ENCODE results near the gene PRG2.

PRG2 gene

GRCh38 chr11:57349491-57350274 is 40.8 kb downstream of the PRG2 start:
- TF ChIP-seq CSDC2 (CRISPR knock-in tag; IDR thresholded peaks at IDR 0.05) (no peak), TCF4 (CRISPR knock-in tag; IDR thresholded peaks at IDR 0.05; ENCODE audit: borderline replicate concordance) (no peak), ESRRG (CRISPR knock-in tag; IDR thresholded peaks at IDR 0.05) (no peak), ZNF8 (CRISPR knock-in tag; IDR thresholded peaks at IDR 0.05) (no peak), PPARA (CRISPR knock-in tag; IDR thresholded peaks at IDR 0.05; ENCODE audit: borderline replicate concordance) (no peak), ARNTL (CRISPR knock-in tag; IDR thresholded peaks at IDR 0.05; ENCODE audit: borderline replicate concordance, low read depth) (no peak), RARB (CRISPR knock-in tag; IDR thresholded peaks at IDR 0.05) (no peak), ZNF70 (CRISPR knock-in tag; IDR thresholded peaks at IDR 0.05) (no peak), TSHZ2 (CRISPR knock-in tag; IDR thresholded peaks at IDR 0.05) (no peak), PATZ1 (CRISPR knock-in tag; IDR thresholded peaks at IDR 0.05; ENCODE audit: borderline replicate concordance) (no peak), OSR1 (CRISPR knock-in tag; IDR thresholded peaks at IDR 0.05) (no peak), ZC3H10 (CRISPR knock-in tag; IDR thresholded peaks at IDR 0.05) (no peak), ZFP3 (CRISPR knock-in tag; IDR thresholded peaks at IDR 0.05) (no peak)
- TF ChIP-seq, protein P1, sequence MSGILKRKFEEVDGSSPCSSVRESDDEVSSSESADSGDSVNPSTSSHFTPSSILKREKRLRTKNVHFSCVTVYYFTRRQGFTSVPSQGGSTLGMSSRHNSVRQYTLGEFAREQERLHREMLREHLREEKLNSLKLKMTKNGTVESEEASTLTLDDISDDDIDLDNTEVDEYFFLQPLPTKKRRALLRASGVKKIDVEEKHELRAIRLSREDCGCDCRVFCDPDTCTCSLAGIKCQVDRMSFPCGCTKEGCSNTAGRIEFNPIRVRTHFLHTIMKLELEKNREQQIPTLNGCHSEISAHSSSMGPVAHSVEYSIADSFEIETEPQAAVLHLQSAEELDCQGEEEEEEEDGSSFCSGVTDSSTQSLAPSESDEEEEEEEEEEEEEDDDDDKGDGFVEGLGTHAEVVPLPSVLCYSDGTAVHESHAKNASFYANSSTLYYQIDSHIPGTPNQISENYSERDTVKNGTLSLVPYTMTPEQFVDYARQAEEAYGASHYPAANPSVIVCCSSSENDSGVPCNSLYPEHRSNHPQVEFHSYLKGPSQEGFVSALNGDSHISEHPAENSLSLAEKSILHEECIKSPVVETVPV (CRISPR knock-in tag; IDR thresholded peaks at IDR 0.05), result no peak
- peak; percentile 84 for ATAC-seq

- ATAC-seq, result no peak
- TF ChIP-seq PATZ1 (CRISPR knock-in tag; IDR thresholded peaks at IDR 0.05; ENCODE audit: borderline replicate concordance) (no peak), TSHZ2 (CRISPR knock-in tag; IDR thresholded peaks at IDR 0.05) (no peak), ZFP30 (CRISPR knock-in tag; IDR thresholded peaks at IDR 0.05) (no peak)
Observed at GRCh38 chr11:57348636-57349313, 41.7 kb downstream of the PRG2 start.

- no peak for ATAC-seq
- no peak for TF ChIP-seq RARB (CRISPR knock-in tag; IDR thresholded peaks at IDR 0.05)
- TF ChIP-seq TSHZ2 (CRISPR knock-in tag; IDR thresholded peaks at IDR 0.05), result no peak
- TF ChIP-seq TOX (CRISPR knock-in tag; IDR thresholded peaks at IDR 0.05; ENCODE audit: borderline replicate concordance), result no peak
- no peak for TF ChIP-seq ZFP30 (CRISPR knock-in tag; IDR thresholded peaks at IDR 0.05)
- no peak for TF ChIP-seq CREB5 (CRISPR knock-in tag; IDR thresholded peaks at IDR 0.05; ENCODE audit: low read depth)
- TF ChIP-seq ZC3H10 (CRISPR knock-in tag; IDR thresholded peaks at IDR 0.05), result no peak
- TF ChIP-seq ESRRG (CRISPR knock-in tag; IDR thresholded peaks at IDR 0.05), result no peak
- no peak for TF ChIP-seq CSDC2 (CRISPR knock-in tag; IDR thresholded peaks at IDR 0.05)
- TF ChIP-seq, protein P1 (CRISPR knock-in tag; IDR thresholded peaks at IDR 0.05), result no peak
- TF ChIP-seq GLIS3 (CRISPR knock-in tag; IDR thresholded peaks at IDR 0.05), result no peak
Observed at GRCh38 chr11:57348052-57348451, 42.4 kb downstream of the PRG2 start.
